Activated T-cell treated with anti-CD3 and anti-CD28 coated beads, Interleukin-2, amount 50 U/mL, for 48 hours (primary cell): ENCODE results near the gene MED12L.
"Not testable (repeated sequence)": the region's sequence is repeated elsewhere in the genome, so short reads cannot be mapped to it uniquely, and the experiment has no call there.

Experiments
- DNase-seq, 2 experiments: peaks; one replicate each; pipeline ENCODE4 v3.0.0-alpha.2; 2020

Gene MED12L

DNA sequence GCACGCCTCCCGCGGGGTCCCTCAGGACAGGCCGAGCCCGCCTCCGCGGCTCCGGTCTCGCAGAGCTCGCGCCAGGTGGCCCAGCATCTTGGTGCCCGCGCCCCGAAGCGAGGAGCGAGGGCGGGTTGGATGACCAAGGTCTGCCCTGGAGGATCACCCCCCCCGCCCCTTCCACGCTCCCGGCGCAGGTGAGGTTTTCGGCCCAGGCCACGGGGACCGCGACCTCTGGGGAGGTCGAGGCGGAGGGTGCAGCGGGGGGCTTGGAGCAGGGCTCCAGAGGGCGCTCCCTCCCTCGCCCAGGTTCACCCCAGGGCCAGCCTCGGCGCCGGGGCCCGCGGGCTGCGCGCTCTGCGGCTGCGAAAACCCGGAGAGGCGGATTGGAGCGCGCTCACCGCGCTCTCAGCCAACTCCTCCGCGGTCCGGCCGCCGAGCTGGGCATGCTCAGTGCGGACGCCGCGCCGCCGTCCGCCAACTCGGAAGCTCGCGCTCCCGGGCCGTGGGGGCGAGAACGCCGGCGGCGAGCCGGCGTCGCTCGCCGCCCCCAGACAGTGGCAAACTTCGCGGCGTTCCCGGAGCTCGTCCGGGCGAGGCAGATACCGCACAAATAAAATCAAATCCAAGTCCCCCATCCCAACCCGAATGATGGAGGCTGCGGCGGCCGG, at the start of gene MED12L:
Gene MED12L, plus strand, starts transcription at position 438 of the 662 bp plus-strand sequence. CDS start 1,263 bp downstream, outside the sequence.
- peak; percentile 75 to 81 for DNase-seq

- no peak for DNase-seq
Observed at GRCh38 chr3:151037746-151038477, 47.6 kb upstream of the MED12L start.

DNA sequence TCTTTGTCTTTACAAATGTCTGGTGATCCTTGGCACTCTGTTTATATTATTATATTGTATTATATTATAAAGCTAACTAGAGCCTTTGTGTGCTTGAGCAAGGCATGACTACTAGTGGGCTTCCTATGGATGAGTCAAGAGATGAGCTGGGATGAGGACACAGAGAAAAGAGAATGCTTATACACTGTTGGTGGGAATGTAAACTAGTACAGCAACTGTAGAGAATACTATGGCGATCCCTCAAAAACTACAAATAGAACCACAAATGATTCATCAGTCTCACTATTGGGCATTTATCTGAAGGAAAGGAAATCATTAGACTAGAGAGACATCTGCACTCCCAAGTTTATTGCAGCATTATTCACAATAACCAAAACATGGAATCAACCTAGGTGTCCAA, 40.8 kb upstream of the MED12L start:
- no peak for DNase-seq

- DNase-seq = no peak
Observed at GRCh38 chr3:151047636-151048035, 37.8 kb upstream of the MED12L start.

DNA sequence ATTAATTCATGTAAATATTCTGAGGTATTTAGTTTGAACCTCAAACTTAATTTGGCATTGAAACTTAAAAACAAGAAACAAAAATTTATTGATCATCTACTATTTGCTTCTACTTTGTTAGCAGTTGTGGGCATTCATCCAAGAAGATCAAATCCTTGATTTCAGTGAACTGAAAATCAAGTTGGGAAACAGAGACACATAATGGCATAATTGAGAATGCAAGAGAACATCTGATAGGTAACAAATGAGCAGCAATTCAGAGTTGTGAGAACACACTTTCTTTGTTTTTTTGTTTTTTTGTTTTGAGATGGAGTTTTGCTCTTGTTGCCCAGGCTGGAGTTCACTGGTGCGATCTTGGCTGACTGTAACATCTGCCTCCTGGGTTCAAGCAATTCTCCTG, 33.9 kb upstream of the MED12L start:
- no peak for DNase-seq

DNA sequence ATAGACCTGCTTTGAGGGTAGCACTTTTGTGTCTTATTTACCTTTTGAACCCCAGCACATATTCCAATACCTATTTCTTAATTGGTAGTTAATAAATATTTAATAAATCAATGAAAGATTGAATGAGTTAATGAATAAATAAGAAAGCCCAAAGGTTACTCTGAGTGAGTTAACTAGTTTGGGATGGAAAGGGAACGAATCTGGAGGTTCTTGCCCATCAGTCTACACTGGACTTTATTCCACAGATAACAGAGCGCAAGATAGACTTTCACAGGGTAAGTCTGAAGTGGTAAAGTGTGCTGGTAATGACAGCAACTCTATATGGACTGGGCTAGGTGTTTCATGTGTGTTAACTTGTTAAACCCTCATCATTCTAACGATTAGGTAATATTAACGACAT, 33.1 kb upstream of the MED12L start:
- DNase-seq = no peak

DNA sequence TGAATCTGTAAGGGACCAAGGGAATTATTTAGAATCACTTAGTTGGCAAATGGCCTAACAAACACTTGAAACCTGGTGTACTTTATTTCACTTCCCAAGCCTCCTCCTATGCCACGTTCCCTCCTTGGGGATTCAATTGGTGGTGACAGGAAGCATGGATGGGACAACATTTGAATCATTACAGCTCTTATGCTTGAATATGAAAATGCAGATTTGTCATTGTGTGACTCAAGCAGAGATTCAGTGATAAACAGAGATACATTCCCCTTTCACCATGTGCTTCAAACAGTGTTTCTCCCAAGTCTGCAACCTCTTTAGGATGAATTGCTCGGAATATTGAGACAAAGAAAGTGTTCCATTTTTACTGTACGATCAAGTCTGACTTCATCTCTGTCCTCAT, 32.7 kb upstream of the MED12L start:
- DNase-seq = no peak

GRCh38 chr3:151058740-151059139, 26.7 kb upstream of the MED12L start:
- no peak for DNase-seq

DNA sequence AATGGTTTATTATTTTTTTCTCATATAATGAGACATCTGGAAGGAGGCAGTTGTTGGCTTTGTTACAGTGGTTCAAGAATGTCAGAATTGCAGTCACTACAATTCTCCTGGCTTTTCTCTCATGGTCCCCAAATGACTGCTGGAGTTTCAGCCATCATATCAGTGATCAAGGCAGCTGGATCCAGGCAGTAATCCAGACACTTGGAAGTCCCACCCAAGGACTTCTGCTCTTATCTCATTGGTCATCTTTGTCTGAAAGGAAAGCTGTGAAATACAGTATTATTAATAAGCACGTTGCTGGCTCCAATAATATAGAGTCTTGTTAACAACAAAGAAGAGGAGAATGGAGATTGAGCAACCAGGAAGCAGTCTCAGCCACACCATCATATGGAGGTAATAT, 22.9 kb upstream of the MED12L start:
- DNase-seq = no peak

- DNase-seq = no peak
Observed at GRCh38 chr3:151067158-151067557, 18.3 kb upstream of the MED12L start.

DNA sequence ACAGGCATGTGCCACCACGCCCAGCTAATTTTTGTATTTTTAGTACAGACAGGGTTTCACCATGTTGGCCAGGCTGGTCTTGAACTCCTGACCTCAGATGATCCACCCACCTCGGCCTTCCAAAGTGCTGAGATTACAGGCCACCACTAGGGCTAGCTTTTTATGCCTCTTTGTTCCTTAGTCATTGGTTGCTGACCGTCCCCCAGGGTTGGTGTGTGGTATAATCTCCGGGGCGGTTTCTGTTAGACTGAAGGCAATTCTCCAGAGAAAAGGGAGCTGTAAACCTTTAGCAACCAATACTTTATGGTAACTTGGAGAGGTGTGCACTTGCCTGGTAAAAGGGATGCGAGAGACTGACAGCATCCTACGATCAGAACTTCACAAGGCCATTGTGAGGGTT, 12.6 kb upstream of the MED12L start:
- not testable (repeated sequence) for DNase-seq

GRCh38 chr3:151074256-151074655, 11.2 kb upstream of the MED12L start:
- no peak for DNase-seq

- no peak for DNase-seq
Observed at GRCh38 chr3:151075869-151076562, 9.4 kb upstream of the MED12L start.

DNA sequence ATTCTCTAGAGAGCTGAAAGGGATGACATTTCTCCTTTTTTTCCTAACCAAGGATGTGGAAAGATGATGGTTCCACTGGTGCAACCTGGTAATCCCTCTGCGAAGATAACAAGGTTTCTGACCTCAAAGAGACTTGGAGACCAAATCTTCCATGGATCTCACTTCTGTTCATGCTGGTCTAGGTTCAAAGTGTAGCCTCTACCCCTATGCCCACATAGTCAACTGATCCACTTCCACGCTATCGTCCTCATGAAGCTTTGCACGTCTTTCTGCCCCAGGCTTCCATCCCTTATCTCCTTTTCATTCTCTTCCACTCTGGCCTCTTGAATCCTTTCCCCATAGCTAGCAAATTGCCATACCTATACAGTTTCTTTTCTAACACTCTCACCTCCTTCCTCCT, 8.8 kb upstream of the MED12L start:
- DNase-seq = no peak

DNA sequence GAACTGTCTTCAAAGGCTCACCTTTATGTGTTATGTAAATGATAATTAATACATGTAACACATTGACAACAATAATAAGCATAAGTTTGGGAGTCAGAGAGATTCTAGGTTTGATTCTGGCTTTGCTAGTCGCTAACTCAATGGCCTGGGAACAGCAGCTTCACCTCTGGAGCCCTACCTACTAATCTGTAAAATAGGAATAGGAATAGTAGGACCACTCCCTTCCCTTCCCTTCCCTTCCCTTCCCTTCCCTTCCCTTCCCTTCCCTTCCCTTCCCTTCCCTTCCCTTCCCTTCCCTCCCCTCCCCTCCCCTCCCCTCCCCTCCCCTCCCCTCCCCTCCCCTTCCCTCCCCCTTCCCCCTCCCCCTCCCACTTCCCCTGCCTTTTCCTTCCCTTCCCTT, 4.4 kb upstream of the MED12L start:
- DNase-seq = not testable (repeated sequence)

DNA sequence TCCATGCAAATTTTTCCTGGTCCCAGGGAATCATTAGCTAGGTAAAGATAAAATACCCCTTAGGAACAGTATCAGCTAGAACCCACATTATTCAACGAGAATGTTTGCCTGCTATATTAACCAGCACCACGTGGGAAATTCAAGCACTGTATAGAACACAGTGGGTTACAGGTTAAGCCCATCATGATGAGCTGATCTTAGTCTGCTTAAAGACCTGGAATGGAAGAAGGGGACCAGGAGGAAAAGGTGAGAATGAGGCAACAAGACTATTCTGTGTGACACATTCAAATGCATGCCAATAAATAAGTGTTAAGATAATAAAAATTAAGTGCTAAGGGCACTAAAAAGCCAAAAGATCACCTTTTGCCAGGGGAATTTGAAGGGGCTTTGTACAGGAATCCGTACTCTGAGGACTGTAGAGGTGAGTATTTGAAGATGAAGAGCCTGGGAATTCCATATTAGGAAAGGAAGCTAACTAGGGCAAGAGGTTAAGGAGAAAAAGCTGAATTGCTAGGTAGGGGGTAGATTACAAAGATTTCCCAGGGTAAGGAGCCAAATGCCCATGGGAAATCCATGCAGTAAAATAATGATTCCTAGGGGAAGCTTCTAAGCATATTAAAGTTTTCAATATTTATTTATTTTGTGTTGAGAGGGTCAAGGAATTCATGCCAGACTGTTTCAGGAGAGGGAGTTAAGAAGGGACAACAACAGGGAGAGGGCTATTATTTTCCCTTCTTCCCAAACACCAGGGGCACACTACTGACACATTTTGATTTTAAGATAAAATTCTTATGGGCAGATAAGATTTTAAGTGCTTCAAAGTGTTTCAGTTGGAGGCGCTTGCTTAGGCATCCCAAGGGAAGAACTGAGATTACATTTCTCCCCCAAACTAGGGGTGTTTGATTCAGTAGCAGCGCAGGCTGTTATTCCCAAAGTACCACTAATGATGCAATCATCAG, 2.3 kb upstream of the MED12L start:
- no peak for DNase-seq

DNA sequence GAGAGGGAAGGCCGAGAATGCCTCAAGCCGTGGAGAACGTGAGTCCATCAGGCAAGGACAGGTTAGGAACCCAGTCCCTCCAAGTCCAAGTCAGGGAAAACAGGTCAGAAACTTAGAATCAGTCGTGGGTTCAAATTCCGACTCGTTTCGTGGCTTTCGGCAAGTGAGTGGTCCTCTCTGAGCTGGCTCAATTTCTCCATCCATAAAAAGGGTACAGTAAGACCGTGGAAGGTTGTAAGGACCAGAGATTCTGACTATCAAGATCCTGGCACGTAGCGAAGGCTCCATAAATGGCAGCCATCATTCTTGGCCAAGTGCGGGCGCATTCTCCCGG, 604 bp upstream of the MED12L start:
- DNase-seq = no peak

- DNase-seq = peak; percentile 54 to 59
Observed at GRCh38 chr3:151085889-151086483, 522 bp downstream of the MED12L start.

GRCh38 chr3:151086484-151087456, 1.3 kb downstream of the MED12L start:
- DNase-seq = peak; percentile 79 to 84

DNA sequence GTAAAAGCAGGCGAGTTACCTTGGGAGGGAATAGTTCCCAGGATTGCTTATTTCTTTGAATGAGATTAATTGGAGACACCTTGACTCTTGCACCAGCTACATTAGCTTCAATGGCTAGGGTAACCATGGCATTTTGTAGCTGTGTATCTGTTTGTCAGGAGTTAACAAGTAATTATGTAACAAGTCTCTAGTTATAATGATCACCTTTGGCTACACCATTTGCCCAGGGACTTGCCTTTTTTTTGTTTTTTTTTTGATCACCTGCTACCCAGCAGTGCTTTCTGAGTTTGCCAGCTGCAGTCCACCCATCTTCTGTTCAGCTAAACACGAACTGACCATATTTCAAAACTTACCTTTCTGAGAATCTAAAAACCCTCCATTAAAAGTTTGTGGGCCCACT, 2.2 kb downstream of the MED12L start:
- no peak for DNase-seq

DNA sequence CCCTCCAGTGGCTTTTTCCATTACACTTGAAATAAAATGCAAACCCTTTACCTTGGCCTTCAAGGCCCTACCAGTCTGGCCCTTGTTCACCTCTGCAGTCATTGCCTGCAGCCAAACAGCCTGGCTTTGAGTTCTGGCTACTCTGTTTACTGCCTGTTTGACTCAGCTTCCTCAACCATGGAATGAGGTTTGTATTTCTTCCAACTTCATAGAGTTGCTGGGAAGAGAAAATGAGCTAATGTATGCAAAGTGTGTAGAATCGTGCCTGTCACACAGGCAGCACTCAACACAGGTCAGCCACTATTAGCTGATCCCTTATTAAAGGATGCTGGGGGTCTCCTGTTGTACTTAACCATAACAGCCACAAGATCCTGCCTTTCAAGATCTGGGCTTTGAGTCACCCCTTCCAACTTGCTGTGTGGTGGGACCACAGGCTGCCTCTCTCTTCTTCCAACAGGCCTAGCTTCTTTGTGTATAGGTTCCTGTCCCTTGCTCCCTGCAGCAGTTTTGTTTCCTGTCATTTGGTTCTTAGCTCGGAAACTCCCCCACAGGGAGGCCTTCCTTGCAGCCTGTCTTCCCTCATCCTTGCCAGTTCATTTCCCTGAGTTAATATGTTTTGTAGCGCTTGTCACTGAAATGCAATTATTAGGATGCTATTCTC, 6.4 kb downstream of the MED12L start:
- no peak for DNase-seq
